ENCODE results near the gene PFN2.
"Not testable (repeated sequence)": the region's sequence is repeated elsewhere in the genome, so short reads cannot be mapped to it uniquely, and the experiment has no call there.

Gene PFN2

GRCh38 chr3:149967086-149967685, 3.5 kb downstream of the PFN2 start:
- DNase-seq = no peak

DNA sequence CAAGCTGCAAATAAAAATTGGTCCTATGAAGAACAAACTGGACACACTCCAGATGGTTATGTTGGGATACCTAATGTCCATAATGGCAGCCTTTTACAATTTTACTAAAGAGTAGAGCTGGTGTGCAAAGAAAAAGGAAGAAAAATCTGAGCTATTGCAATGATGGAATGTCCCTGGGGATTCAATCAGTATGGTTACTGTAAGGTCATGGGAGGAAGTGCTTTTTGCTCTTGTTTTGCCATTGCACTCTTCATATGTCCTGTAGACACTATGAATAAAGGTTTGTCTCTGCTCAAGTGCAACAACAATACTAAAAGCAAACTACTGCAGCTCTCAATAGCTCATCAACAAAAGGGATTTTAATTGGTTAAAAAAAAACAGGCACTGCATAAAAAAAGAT, 5.4 kb downstream of the PFN2 start:
- DNase-seq = no peak

DNA sequence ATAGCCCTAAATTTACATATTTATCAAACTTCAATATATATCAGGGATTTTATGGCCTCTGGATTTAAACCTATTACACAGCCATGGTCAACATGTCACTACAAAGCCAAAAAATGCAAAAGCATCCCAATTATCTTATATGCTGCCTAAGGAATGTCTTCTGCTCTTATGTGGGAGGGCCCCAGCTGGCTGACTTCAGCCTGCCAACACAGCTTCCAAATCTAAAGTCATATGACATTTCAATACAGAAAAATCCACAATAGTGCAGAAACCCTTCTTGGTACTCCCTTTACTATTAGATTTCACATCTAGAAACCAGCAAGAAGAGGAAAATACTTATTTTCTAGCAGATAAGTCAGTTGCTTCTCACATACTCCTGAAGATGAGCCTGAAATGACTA, 6.4 kb downstream of the PFN2 start:
- no peak for DNase-seq

- no peak for DNase-seq
These were observed 7.2 kb downstream of the PFN2 start for GRCh38 chr3:149963485-149963884.

DNA sequence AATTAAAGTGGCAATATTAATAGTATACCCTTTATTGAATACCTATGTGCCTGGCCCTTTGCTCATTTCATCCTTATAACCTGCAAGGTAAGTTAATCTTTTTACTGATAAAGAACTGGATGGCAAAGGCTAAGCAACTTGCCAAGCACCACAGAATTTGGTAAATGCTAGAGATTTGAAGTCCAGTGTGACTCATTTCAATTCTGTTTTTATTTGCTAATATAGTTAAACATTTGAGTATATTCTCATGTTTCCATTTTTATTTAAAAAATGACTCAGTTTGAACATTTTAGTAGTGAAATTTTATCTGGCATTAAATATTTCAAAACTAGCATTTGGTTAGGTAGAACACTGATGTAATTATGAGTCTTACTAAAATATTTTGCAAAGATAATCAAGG, 11.3 kb downstream of the PFN2 start:
- no peak for DNase-seq

DNA sequence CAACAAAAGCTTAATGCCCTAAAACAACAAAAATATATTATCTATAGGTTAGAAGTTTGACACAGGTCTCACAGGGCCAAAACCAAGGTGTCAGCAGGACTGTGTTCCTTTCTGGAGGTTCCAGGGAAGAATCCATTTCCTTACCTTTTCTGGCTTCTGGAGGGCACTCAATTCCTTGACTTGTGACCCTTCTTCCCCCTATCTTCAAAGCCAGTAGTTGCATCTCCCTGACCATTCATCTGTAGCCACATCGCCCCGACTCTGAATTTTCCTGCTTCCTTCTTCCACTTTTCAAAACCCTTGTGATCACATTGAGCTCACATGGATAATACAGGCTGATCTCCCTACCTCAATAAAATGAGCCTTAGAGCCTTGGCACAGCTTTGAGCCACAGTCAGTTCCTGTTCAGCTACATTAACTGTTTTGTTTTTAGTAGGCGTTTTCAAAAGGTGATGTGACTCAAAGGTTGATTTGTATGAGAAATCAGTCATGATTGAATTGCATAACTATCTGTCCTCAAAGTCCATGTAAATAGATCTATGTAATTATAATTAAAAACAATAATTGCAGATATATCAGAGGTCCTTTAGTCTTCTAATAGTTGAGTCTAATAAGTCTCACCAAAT, 12.4 kb downstream of the PFN2 start:
- no peak for DNase-seq

DNA sequence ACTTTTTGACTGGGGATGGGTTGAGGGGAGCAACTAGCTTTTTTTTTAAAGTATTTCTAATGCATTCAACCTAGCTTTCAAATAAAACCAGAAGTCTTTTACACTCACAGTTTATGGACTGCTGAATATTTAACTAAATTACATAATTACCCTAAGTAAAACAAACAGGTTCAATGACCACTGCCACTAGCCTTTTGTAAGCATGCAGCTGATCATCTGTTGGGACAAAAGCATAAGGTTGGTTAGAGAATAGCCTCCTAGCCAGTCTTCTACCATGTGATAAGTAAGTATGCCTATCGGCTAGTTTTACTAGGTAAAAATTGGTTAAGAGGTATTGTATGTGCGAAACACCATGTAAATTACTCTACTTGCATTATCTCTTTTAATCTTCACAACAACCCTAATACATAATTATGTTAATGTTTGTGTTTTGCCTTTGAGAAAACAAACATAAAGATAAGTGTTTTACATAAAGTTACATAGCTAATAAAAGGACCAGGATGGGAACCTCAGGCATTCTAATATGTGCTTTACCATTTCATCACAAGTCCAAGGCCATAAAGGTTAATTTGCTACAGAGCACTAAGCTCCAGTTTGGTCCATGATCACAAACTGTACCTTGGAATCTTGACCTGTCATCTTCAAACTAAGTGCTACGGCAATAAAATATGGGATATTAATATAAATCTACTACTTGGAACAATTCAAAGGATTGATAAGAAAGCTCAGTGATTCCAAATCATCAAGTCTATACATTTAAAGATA, 13.2 kb downstream of the PFN2 start:
- DNase-seq = no peak

- no peak for DNase-seq
These were observed 15.2 kb downstream of the PFN2 start for GRCh38 chr3:149955449-149955848.

DNA sequence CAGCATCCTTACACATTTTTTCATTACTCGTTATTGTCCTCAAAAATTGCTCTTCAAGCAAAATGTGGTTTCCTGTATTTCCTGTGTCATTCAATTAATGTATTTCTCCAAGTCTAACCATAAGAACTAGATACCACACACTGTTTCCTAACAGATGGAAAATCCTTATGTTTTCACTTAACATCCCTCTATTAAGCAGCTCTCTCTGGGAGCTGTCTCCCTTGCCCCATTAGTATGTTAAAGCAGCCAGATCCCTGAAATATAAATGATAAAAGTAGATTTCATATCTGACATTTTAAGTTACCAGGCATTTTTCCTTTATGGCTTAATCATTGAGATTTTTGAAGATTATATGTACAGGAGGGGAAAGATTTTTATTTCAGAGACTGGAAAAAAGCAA, 15.9 kb downstream of the PFN2 start:
- DNase-seq = no peak

- DNase-seq = no peak
These were observed 21.5 kb downstream of the PFN2 start for GRCh38 chr3:149949181-149949580.

DNA sequence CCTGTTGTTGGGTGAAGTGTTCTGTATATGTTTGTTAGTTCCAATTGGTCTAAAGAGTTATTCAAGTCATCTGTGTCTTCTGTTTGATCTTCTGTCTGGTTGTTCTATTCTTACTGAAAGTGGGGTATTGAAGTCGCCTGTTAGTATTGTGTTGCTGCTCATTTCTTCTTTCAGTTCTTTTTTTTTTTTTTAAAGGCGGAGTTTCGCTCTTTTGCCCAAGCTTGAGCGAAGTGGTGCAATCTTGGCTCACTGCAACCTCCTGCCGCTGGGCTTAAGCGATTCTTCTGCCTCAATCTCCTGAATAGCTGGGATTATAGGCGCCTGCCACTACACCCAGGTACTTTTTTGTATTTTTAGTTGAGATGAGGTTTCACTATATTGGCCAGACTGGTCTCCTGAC, 23.5 kb downstream of the PFN2 start:
- no peak for DNase-seq

DNA sequence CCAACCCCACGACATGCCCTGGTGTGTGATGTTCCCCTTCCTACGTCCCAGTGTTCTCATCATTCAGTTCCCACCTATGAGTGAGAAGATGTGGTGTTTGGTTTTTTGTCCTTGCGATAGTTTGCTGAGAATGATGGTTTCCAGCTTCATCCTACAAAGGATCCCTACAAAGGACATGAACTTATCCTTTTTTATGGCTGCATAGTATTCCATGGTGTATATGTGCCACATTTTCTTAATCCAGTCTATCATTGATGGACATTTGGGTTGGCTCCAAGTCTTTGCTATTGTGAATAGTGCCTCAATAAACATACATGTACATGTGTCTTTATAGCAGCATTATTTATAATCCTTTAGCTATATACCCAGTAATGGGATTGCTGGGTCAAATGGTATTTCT, 26.7 kb downstream of the PFN2 start:
- DNase-seq = not testable (repeated sequence)

GRCh38 chr3:149942409-149942808, 28.3 kb downstream of the PFN2 start:
- DNase-seq = no peak

- DNase-seq = no peak
These were observed 28.7 kb downstream of the PFN2 start for GRCh38 chr3:149941946-149942345.

GRCh38 chr3:149941186-149941585, 29.5 kb downstream of the PFN2 start:
- no peak for DNase-seq

DNA sequence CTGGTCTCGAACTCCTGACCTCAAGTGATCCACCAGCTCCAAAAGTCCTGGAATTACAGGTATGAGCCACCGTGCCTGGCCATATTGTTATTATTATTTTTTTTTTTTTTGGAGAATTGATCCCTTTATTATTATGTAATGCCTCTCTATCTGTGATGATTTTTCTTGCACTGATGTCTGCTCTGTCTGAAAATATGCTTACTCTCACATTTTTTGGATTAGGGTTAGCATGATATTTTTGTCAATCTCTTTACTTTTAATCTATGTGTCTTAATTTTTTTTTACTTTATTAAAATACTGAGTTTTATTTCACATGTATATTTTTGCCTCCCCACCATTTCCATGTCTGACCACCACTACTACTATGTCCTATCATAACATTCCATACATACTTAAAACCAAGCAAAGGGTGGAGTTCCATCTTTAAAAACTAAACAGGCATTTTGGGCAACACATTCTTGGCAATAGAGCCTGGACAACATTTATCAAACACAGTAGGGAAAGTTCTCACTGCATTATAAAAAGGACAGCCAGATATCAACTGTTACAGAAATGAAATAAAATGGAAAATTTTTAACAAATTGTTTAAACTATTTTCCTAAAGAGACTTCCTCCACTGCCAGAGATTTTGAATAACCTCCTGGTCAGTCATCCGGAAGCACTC, 32.2 kb downstream of the PFN2 start:
- not testable (repeated sequence) for DNase-seq

GRCh38 chr3:149936812-149937230, 33.9 kb downstream of the PFN2 start:
- peak; percentile 34 for DNase-seq

- DNase-seq = no peak
These were observed 36.2 kb downstream of the PFN2 start for GRCh38 chr3:149934524-149934923.

DNA sequence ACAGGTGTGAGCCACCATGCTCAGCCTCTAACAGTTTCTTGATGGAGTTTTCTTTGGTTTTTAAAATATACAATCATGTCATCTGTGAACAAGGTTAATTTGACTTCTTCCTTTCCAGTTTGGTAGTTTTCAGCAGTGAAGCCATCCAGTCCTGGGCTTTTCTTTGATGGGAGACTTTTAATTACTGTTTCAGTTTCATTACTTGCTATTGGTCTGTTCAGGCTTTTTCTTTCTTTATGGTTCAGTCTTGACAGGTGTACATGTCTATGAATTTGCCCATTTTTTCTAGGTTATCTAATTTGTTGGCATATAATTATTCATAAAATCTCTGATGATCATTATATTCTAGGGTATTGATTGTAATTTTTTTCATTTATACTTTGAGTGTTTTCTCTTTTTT, 36.8 kb downstream of the PFN2 start:
- DNase-seq = no peak

GRCh38 chr3:149933008-149933407, 37.7 kb downstream of the PFN2 start:
- no peak for DNase-seq

GRCh38 chr3:149920119-149920518, 50.6 kb downstream of the PFN2 start:
- DNase-seq = no peak

DNA sequence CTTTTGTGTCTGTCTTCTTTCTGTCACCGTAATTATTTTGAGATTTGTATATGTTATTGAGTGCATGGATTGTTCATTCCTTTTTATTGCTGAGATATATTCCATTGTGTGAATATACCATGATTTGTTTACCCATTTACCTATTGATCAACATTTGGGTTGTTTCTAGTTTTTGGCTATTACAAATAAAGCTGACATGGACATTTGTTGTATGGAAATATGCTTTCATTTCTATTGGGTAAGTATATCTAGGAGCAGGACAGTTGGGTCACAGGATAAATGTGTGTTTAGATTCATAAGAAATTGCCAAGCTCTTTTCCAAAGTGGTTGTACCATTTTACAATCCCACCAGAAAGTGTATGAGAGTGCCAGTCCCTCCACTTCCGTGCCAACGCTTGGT, 51.2 kb downstream of the PFN2 start:
- DNase-seq = no peak

DNA sequence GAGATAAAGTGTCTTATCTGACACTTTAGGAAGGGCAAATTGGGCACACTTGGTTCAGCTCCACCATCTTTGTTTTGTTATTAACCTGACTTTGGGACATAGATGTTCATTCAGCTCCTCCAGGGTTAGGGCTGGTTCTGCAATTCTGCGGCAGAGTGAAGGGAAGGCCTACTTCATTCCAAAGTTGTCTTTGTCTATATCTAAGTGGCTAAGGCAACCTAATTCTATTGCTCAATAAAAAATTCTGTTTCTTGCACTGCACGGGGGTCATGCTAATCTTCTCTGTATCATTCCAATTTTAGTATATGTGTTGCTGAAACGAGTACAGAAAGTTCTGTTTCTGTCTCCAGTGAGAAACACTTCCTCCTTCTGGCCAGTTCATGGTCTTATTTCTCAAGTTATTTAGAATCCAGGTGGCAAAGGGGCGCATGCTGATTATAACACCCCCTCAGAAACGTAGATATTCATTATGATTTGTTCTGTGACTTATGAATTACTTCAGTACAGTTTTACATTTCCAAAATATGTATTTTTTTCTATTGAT, 53.5 kb downstream of the PFN2 start:
- DNase-seq = no peak

Measured in activated CD4-positive, alpha-beta T cell treated with anti-CD3 and anti-CD28 coated beads, Interleukin-2, amount 50 U/mL, for 1 hour (primary cell).